ENCODE results near the gene WDR59.

DNA sequence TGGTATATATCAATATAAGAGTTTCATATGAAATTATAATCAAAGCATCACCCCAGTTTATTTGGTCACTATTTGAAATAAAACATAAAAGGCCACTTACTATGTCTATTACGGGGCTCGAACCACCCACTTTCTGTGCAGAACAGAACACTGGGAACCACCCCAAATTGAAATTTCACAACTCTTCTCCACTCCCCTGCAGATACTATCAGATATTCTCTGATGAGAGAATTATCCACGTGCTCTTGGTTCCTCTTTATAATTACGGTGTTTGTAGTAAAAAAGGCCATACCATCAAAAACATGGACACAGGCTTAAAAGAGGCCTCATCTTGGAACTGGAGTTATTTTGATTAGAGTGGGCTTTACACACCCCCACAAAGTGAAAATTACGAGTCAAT, 82.8 kb downstream of the WDR59 start:
- TF ChIP-seq, protein P1, sequence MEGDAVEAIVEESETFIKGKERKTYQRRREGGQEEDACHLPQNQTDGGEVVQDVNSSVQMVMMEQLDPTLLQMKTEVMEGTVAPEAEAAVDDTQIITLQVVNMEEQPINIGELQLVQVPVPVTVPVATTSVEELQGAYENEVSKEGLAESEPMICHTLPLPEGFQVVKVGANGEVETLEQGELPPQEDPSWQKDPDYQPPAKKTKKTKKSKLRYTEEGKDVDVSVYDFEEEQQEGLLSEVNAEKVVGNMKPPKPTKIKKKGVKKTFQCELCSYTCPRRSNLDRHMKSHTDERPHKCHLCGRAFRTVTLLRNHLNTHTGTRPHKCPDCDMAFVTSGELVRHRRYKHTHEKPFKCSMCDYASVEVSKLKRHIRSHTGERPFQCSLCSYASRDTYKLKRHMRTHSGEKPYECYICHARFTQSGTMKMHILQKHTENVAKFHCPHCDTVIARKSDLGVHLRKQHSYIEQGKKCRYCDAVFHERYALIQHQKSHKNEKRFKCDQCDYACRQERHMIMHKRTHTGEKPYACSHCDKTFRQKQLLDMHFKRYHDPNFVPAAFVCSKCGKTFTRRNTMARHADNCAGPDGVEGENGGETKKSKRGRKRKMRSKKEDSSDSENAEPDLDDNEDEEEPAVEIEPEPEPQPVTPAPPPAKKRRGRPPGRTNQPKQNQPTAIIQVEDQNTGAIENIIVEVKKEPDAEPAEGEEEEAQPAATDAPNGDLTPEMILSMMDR (conservative IDR thresholded peaks at IDR 0.05; ENCODE audit: low read depth in 2 of 2) = no peak
- TF ChIP-seq ZNF331 (CRISPR knock-in tag; IDR thresholded peaks at IDR 0.05; ENCODE audit: low read depth) (no peak), EZH2 (IDR thresholded peaks at IDR 0.05; ENCODE audit: low read depth, unreplicated experiment) (no peak), EZH2phosphoT487 (IDR thresholded peaks at IDR 0.05; ENCODE audit: unreplicated experiment) (no peak), POLR2AphosphoS5 (IDR thresholded peaks at IDR 0.05; ENCODE audit: low read depth) (no peak)
- TF ChIP-seq, protein P2, sequence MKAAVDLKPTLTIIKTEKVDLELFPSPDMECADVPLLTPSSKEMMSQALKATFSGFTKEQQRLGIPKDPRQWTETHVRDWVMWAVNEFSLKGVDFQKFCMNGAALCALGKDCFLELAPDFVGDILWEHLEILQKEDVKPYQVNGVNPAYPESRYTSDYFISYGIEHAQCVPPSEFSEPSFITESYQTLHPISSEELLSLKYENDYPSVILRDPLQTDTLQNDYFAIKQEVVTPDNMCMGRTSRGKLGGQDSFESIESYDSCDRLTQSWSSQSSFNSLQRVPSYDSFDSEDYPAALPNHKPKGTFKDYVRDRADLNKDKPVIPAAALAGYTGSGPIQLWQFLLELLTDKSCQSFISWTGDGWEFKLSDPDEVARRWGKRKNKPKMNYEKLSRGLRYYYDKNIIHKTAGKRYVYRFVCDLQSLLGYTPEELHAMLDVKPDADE (IDR thresholded peaks at IDR 0.05) = no peak
